SH-SY5Y (cell line): ENCODE results near the gene BHLHA9.

Experiments used
- GATA2 ChIP-seq: IDR thresholded peaks from 2 replicates; pipeline ENCODE4 v1.6.1; 2011; ENCODE audit warnings: mild to moderate bottlenecking, low read depth, low read length
- GATA3 ChIP-seq: IDR thresholded peaks from 2 replicates; pipeline ENCODE4 v1.6.1; 2011; ENCODE audit warnings: low read depth, mild to moderate bottlenecking, low read length, moderate library complexity

- TF ChIP-seq GATA2 (no peak), GATA3 (no peak)
These were observed 30.2 kb downstream of the BHLHA9 start for GRCh38 chr17:1300371-1300905.
